Renal cortex interstitium (tissue), 11 donors: ENCODE data around the gene H1-8. TPM values are rescaled to one million over a fixed set of nuclear protein-coding genes. Genes with fewer than 3 reads are reported as not detected.
"Not testable (repeated sequence)": the region's sequence is repeated elsewhere in the genome, so short reads cannot be mapped to it uniquely, and the experiment has no call there.

Source experiments
- DNase-seq, 11 donors: peaks; one replicate each; pipeline ENCODE4 v3.0.0-alpha.2; 2013; ENCODE audit warnings: low read depth in 9 of 11, low spot score in 4 of 11; ENCODE audit errors: extremely low read depth in 1 of 11
- polyA plus RNA-seq, 3 donors: library from polyadenylated mRNA; unstranded; fragments of 120-200 nt; gene quantifications; one replicate each; pipeline ENCODE4 v1.2.1, GENCODE V29; 2013; ENCODE audit not compliant: insufficient read length in 3 of 3

Gene H1-8
- polyA plus RNA-seq, 3 donors = not detected

GRCh38 chr3:129513705-129514104 is 29.3 kb upstream of the H1-8 start:
- no peak for DNase-seq

- DNase-seq = no peak
These were observed 28.9 kb upstream of the H1-8 start for GRCh38 chr3:129514110-129514509.

- DNase-seq = no peak
These were observed 28.4 kb upstream of the H1-8 start for GRCh38 chr3:129514563-129514962.

GRCh38 chr3:129515108-129515820 is 27.7 kb upstream of the H1-8 start:
- not testable (repeated sequence) for DNase-seq

GRCh38 chr3:129515821-129516432 is 27.0 kb upstream of the H1-8 start:
- DNase-seq = not testable (repeated sequence)

GRCh38 chr3:129517516-129517915 is 25.5 kb upstream of the H1-8 start:
- DNase-seq = no peak

- no peak for DNase-seq
These were observed 24.9 kb upstream of the H1-8 start for GRCh38 chr3:129518038-129518561.

- DNase-seq = no peak
These were observed 24.4 kb upstream of the H1-8 start for GRCh38 chr3:129518581-129518980.

GRCh38 chr3:129519449-129519848 is 23.5 kb upstream of the H1-8 start:
- no peak for DNase-seq

GRCh38 chr3:129519896-129520715 is 22.9 kb upstream of the H1-8 start:
- DNase-seq = no peak

- DNase-seq = no peak
These were observed 22.0 kb upstream of the H1-8 start for GRCh38 chr3:129520960-129521359.

- DNase-seq = no peak
These were observed 21.4 kb upstream of the H1-8 start for GRCh38 chr3:129521611-129522010.

GRCh38 chr3:129522953-129523352 is 20.0 kb upstream of the H1-8 start:
- DNase-seq = no peak

GRCh38 chr3:129524081-129524480 is 18.9 kb upstream of the H1-8 start:
- DNase-seq = no peak

GRCh38 chr3:129525341-129525968 is 17.5 kb upstream of the H1-8 start:
- no peak for DNase-seq

- no peak for DNase-seq
These were observed 16.7 kb upstream of the H1-8 start for GRCh38 chr3:129526121-129526900.

GRCh38 chr3:129527262-129527661 is 15.7 kb upstream of the H1-8 start:
- no peak for DNase-seq

- DNase-seq = no peak
These were observed 14.3 kb upstream of the H1-8 start, which contains the start of gene RHO for GRCh38 chr3:129528589-129529100. RHO (plus strand) TSS chr3:129528639; CDS start chr3:129528734, 95 bp downstream.
